SK-N-MC (cell line): ENCODE results near the gene FH.

Experiments
- EZH2 ChIP-seq: fragments of 200-600 bp; sonication (generic); IDR thresholded peaks from one replicate; pipeline ENCODE4 v1.6.1; 2017; ENCODE audit warnings: antibody characterized with exemption
- FOXP2 ChIP-seq: optimal IDR thresholded peaks from 2 replicates; pipeline ENCODE3; 2011; ENCODE audit warnings: mild to moderate bottlenecking, moderate library complexity; ENCODE audit not compliant: insufficient read depth; ENCODE audit errors: extremely low read length, control extremely low read depth
- POLR2AphosphoS5 ChIP-seq: IDR thresholded peaks from 2 replicates; pipeline ENCODE4 v1.6.1; 2012; ENCODE audit warnings: mild to moderate bottlenecking, low read depth, low read length, borderline replicate concordance

DNA sequence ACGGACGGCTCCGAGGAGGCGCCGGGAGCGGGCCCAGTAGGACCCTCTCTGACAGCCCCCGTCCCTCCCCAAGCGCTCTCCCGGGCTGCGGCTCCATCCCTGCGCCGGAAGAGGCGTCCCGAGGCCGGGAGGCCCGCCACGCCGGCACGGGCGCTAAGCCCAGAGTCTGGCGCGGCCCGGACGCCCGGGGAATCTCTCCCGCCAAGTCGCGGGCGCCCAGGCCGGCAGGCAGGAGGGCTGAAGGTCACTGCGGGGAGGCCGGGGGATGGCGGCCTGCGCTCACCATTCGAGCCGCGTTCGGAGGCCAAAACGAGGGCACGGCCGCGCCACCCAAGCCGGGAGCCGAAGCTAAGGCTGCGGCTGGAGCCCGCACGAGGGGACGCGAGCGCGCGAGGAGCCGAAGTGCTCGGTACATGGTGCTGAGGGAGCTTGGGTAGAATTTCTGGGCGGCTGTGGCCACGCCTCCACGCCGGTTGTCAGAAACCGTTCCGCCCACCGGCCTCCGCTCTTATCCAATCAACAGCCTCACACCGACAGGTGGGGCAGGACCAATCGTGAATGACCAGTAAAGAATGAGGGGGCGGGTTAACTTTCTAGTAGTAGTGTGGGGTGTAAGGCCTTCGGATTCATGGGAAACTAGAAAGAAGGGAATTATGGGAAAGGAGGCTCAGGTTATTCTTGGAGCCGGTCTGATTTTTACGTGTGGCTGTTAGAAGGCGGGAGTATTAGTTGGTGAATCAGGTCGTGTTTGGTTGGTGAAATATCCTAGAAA lies at the start of gene FH:
- TF ChIP-seq POLR2AphosphoS5, result peak; percentile 93
- TF ChIP-seq EZH2, result no peak
- TF ChIP-seq FOXP2, result no peak
